Measurements from ENCODE around the gene SNRNP48.

The SNRNP48 gene

GRCh38 chr6:7546896-7547295 is 43.1 kb upstream of the SNRNP48 start:
- CTCF ChIA-PET: interaction anchor here (1.9 kb wide), 1 partner anchor 122 kb away, joined by 6 read pairs; no protein-coding TSS in a partner anchor
- TF ChIP-seq, protein P1, sequence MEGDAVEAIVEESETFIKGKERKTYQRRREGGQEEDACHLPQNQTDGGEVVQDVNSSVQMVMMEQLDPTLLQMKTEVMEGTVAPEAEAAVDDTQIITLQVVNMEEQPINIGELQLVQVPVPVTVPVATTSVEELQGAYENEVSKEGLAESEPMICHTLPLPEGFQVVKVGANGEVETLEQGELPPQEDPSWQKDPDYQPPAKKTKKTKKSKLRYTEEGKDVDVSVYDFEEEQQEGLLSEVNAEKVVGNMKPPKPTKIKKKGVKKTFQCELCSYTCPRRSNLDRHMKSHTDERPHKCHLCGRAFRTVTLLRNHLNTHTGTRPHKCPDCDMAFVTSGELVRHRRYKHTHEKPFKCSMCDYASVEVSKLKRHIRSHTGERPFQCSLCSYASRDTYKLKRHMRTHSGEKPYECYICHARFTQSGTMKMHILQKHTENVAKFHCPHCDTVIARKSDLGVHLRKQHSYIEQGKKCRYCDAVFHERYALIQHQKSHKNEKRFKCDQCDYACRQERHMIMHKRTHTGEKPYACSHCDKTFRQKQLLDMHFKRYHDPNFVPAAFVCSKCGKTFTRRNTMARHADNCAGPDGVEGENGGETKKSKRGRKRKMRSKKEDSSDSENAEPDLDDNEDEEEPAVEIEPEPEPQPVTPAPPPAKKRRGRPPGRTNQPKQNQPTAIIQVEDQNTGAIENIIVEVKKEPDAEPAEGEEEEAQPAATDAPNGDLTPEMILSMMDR (conservative IDR thresholded peaks at IDR 0.05; ENCODE audit: low read depth): no peak
- no peak for DNase-seq (ENCODE audit: low spot score)
- H3K27ac ChIP-seq: peak overlapping the region; percentile 69
- POLR2A ChIA-PET (ENCODE audit: low non-redundant PET): interaction anchor here (0.6 kb wide), 1 partner anchor 252 kb away, joined by 3 read pairs; no protein-coding TSS in a partner anchor

- ChIA-PET CTCF (interaction anchor here (1.9 kb wide), 1 partner anchor 122 kb away, joined by 6 read pairs; no protein-coding TSS in a partner anchor), POLR2A (ENCODE audit: low non-redundant PET) (no interaction called here)
- H3K27ac ChIP-seq: peak overlapping the region; percentile 69
- DNase-seq (ENCODE audit: low spot score): no peak
- TF ChIP-seq, protein P1 (conservative IDR thresholded peaks at IDR 0.05; ENCODE audit: low read depth): no peak
Observed at GRCh38 chr6:7547315-7547714, 42.7 kb upstream of the SNRNP48 start.

DNA sequence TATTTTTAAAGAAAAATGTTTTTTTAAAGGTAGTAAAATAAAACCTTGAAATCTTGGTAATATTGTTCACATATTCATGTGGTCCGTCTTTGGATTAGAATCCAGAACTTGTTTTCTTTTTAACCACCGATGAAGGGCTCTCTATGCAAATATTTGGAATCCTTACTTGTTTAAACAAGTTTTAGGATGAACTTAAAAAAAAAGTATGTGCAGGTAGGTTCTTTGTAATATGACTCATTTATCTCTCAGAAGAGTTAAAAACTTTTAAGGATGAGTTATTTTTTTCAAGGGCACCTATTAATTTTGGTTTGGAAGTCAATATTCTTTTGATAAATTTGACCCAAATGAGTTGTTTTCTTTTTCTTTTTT is 39.6 kb upstream of the SNRNP48 start:
- ChIA-PET POLR2A (ENCODE audit: low non-redundant PET) (no interaction called here), CTCF (interaction anchor here (0.6 kb wide), 1 partner anchor 124 kb away, joined by 6 read pairs; no protein-coding TSS in a partner anchor)
- DNase-seq (ENCODE audit: low spot score): peak; percentile 77
- TF ChIP-seq, protein P1 (conservative IDR thresholded peaks at IDR 0.05; ENCODE audit: low read depth): no peak
- H3K27ac ChIP-seq: peak overlapping the region; percentile 86

GRCh38 chr6:7554533-7555275 is 35.3 kb upstream of the SNRNP48 start:
- POLR2A ChIA-PET (ENCODE audit: low non-redundant PET): no interaction called here
- peak overlapping the region; percentile 88 for H3K27ac ChIP-seq
- CTCF ChIA-PET: no interaction called here
- no peak for DNase-seq (ENCODE audit: low spot score)
- TF ChIP-seq, protein P1 (conservative IDR thresholded peaks at IDR 0.05; ENCODE audit: low read depth): no peak

- no peak for DNase-seq (ENCODE audit: low spot score)
- peak overlapping the region; percentile 66 for H3K27ac ChIP-seq
- TF ChIP-seq, protein P1 (conservative IDR thresholded peaks at IDR 0.05; ENCODE audit: low read depth): no peak
- ChIA-PET POLR2A (ENCODE audit: low non-redundant PET) (no interaction called here), CTCF (no interaction called here)
Observed at GRCh38 chr6:7555671-7556070, 34.3 kb upstream of the SNRNP48 start.

DNA sequence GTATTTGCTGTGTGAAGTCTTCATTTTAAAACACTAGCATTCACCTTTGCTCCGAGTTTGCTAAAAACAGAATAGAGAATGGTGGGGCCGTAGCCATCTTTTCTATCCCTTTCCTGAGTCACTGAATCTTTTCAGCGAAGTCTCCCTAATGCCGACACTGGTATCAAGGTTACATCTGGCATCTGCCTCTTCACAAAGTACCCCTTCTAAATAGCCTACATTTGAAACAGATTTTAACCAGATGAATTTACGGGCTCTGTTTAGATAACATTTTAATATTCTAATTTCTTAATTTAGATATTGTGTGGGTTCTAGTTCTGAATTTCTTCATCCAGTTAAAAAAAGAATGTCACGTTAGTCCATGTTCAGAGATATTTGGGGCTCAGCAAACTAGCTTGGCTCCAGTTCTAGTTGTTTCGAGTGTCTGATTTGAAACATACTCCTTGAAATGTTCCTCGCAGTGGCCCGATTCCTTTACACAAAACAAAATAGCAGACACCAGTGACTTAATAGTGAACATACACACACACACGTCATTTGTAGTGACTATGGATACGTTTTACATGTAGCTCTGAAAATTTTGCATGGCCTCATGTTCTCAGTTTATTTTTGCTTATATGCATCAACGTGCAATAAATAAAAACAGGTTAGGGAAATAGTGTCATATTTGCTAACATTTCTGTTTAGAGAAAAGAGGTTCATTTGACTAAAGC is 33.4 kb upstream of the SNRNP48 start:
- POLR2A ChIA-PET (ENCODE audit: low non-redundant PET): no interaction called here
- CTCF ChIA-PET: interaction anchor here (0.6 kb wide), 1 partner anchor 116 kb away, joined by 4 read pairs; no protein-coding TSS in a partner anchor

More for the DNA sequence above, 33.4 kb upstream of the SNRNP48 start:
- H3K27ac ChIP-seq: no peak overlapping the region
- TF ChIP-seq, protein P1 (conservative IDR thresholded peaks at IDR 0.05; ENCODE audit: low read depth): no peak
- no peak for DNase-seq (ENCODE audit: low spot score)

Measured in RWPE1 (cell line).